Spleen (tissue), 11 donors: ENCODE results near the gene RPL23. TPM values are rescaled to one million over a fixed set of nuclear protein-coding genes. Genes with fewer than 3 reads are reported as not detected.
A peak's percentile ranks its signal among the peaks of the same experiment; 100 is the strongest.

Source experiments
- DNase-seq: peaks from one replicate; pipeline ENCODE4 v3.0.0-alpha.2; 2020
- H3K27ac ChIP-seq, 8 donors: fragments of 200-600 bp; sonication (generic) in 7 of 8; 1 replicate in 4 of 8; 2 replicates in 4 of 8; pipeline versions ENCODE4 v1.5.0 to v1.8.0; 2016 to 2021; ENCODE audit warnings: inconsistent platforms in 4 of 8, mild to moderate bottlenecking in 4 of 8, moderate library complexity in 1 of 8
- H3K27me3 ChIP-seq, 7 donors: fragments of 200-600 bp; sonication (generic) in 6 of 7; replicated peaks in 1 of 7; 1 replicate in 4 of 7; 2 replicates in 3 of 7; pipeline versions ENCODE4 v1.5.0 to v1.8.0; 2016 to 2021; ENCODE audit warnings: inconsistent platforms in 3 of 7, mild to moderate bottlenecking in 1 of 7
- H3K36me3 ChIP-seq, 6 donors: fragments of 200-600 bp; sonication (generic) in 5 of 6; 1 replicate in 4 of 6; 2 replicates in 2 of 6; pipeline versions ENCODE4 v1.5.0 to v1.8.0; 2016 to 2021; ENCODE audit warnings: inconsistent platforms in 2 of 6
- H3K4me1 ChIP-seq, 6 donors: fragments of 200-600 bp; sonication (generic) in 5 of 6; 1 replicate in 3 of 6; 2 replicates in 3 of 6; pipeline versions ENCODE4 v1.5.0 to v1.8.0; 2016 to 2021; ENCODE audit warnings: inconsistent platforms in 3 of 6
- H3K4me3 ChIP-seq, 8 donors: fragments of 200-600 bp; sonication (generic) in 7 of 8; 1 replicate in 4 of 8; 2 replicates in 4 of 8; pipeline versions ENCODE4 v1.5.0 to v1.8.0; 2016 to 2021; ENCODE audit warnings: inconsistent platforms in 4 of 8, mild to moderate bottlenecking in 4 of 8, moderate library complexity in 2 of 8
- H3K9me3 ChIP-seq, 8 donors: fragments of 200-600 bp; sonication (generic) in 7 of 8; 1 replicate in 4 of 8; 2 replicates in 4 of 8; pipeline versions ENCODE4 v1.5.0 to v1.8.0; 2016 to 2021; ENCODE audit warnings: inconsistent platforms in 4 of 8
- CTCF ChIP-seq, 11 experiments: fragments of 200-600 bp in 7 of 11; fragments of 450-650 bp in 4 of 11; sonication (generic) in 4 of 11; IDR thresholded peaks in 8 of 11; conservative IDR thresholded peaks in 3 of 11; 1 replicate in 7 of 11; 2 replicates in 4 of 11; pipeline versions ENCODE4 v1.4.0 to v1.8.0; 2016 to 2021; ENCODE audit warnings: antibody characterized with exemption in 11 of 11, inconsistent platforms in 4 of 11, mild to moderate bottlenecking in 1 of 11
- POLR2A ChIP-seq, 3 donors: fragments of 450-650 bp; IDR thresholded peaks; one replicate each; pipeline ENCODE4 v1.5.1; 2017; ENCODE audit warnings: antibody characterized with exemption in 3 of 3, mild to moderate bottlenecking in 1 of 3
- POLR2AphosphoS5 ChIP-seq, 3 donors: sonication (generic); formaldehyde crosslinking; IDR thresholded peaks; one replicate each; pipeline ENCODE4 v1.5.1; 2017; ENCODE audit warnings: antibody characterized with exemption in 3 of 3
- WGBS, 5 donors: extraction: QIAGEN DNeasy Blood & Tissue Kit in 3 of 5; methylation state at CpG; one replicate each; pipeline versions ENCODE4 v1.1.5 to v1.1.7; 2013 to 2018; 5-methylcytosine and 5-hydroxymethylcytosine counted together
- intact Hi-C: fragments of 100-400 bp; cut with DNase I; formaldehyde crosslinking; loops from one replicate; pipeline ENCODE4 v1.15.0; 2023; ENCODE audit warnings: low total_unique reads
- polyA plus RNA-seq, 3 donors: library from polyadenylated mRNA; stranded (reverse); fragments of 200-250 nt; gene quantifications; one replicate each; pipeline ENCODE4 v1.2.1, GENCODE V29; 2013
- total RNA-seq, 7 donors: library from RNA; depleted of rRNA in 3 of 7; stranded (reverse); fragments of >200 nt in 3 of 7; fragmentation: NEBNext Ultra II Directional in 4 of 7; extraction: Animal tissue kit (Norgen Biotek cat#: 25700) in 4 of 7; gene quantifications; one replicate each; pipeline versions ENCODE4 v1.1.0 to v1.2.1, GENCODE V29; 2016 to 2021
- donor health status: healthy with polysubstance abuse.
- donor health status: DM: no; HTN: no; CAD: no; lungs with moderate emphysema.
- donor health status: DM: no; HTN: no; CAD: no.
- donor health status: Bipolar disorder and iron deficiency.
- donor health status: healthy.
- donor health status: DM: no; HTN: no; CAD: no.
- donor health status: DM: yes; HTN: yes; CAD: no.

RPL23 gene
- total and polyA plus RNA-seq, 10 donors, result 1,006 to 6,883 (median 1,760) TPM

DNA sequence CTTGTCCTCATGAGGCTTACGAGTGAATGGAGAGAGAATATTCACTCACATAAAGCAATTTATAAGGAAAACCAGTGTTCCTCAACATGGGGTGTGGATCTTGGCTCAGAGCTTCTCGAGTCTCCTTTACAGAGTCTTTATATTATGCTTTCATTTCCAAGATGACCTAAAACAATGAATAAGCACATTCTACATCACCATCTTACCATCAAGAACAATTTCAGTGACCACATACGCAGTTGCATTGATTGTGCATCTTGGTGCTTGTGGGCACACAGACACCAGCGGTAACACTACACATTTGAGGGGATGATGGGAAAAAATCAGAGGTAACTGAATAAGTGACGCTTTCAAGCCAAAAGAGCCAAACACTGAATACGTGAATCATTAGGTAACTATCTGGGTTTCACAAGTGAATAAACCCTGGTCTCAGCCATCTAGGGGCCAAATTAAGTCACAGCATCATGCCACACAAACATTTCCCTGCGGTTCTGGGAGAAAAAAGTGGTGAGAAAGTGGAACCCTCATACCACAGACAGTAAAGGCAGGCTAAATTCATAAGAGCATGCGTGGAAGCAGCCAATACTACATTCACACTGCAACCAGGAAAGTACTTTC, 37.8 kb downstream of the RPL23 start:
- no peaks in the 10 kb centered on the region for H3K27me3 ChIP-seq
- no peak for DNase-seq
- no peaks in the 10 kb centered on the region for H3K9me3 ChIP-seq
- TF ChIP-seq POLR2A (IDR thresholded peaks at IDR 0.05), result no peak
- H3K36me3 ChIP-seq, result peaks cover 5 to 100% (median 79%) of the 10 kb centered on the region in 6 donors
- intact Hi-C loops, result no loop called here
- no peak overlapping the region for H3K4me3 ChIP-seq
- WGBS, 5 donors, result 75 to 82% (median 78%) methylated on average over 8 of the region's 8 CpGs
- H3K4me1 ChIP-seq, result peaks cover 0 to 35% (median 1%) of the 10 kb centered on the region in 6 donors
- H3K27ac ChIP-seq, result no peak overlapping the region

DNA sequence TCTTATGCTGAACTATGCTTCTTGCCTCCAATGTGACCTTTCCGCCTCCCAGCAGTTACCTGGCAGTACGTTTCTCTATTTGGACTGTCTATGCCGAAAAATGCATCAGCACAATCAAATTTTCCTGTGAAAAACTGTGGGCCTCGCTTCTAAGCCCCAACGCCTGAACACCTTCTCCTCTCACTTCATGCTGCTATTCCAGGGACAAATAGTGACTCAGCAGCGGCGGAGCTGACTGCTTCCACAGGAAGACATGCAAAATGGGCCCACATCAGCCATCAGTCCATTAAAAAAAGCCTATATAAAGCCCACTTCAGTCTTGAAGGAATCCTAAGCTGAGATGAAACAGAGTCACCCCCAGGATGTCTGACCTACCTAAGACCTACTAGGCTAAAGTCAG, 43.7 kb downstream of the RPL23 start:
- H3K27ac ChIP-seq, result no peak overlapping the region
- no peaks in the 10 kb centered on the region for H3K4me1 ChIP-seq
- TF ChIP-seq POLR2A (IDR thresholded peaks at IDR 0.05), result no peak
- no peak for TF ChIP-seq CTCF (IDR thresholded peaks at IDR 0.05 in 8 of 11, conservative IDR thresholded peaks at IDR 0.05 in 3 of 11)
- TF ChIP-seq POLR2AphosphoS5 (IDR thresholded peaks at IDR 0.05), result no peak
- no peak for DNase-seq
- H3K36me3 ChIP-seq, result peaks cover 13 to 100% (median 100%) of the 10 kb centered on the region in 6 donors
- WGBS, 5 donors, result 86 to 95% (median 94%) methylated on average over 7 of the region's 7 CpGs
- no peaks in the 10 kb centered on the region for H3K9me3 ChIP-seq
- no peak overlapping the region for H3K4me3 ChIP-seq
- H3K27me3 ChIP-seq, result no peaks in the 10 kb centered on the region
- intact Hi-C loops, result no loop called here

DNA sequence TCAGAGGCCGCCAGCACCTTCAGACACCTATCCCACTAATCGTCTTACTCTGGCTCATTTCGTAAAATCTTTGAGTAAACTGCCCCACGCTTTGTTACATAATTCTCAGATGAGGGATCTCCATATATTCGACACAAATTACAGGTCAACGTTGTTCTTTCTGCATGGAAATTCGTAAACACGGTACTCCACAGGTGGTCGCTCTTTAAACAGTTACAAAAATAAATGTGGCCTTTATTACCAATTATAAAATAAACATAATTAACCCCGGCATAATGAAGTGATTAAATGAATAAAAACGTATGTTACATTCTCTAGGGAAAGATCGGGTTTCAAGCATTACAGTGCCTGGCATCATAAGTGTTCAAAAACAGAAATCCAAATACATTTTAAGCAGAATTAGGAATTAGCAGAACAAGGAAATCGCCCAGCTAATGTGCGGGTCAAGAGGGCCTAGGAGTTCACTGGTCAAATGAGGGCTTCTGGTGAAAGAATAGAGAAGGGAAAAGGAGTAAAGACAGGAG, 53.2 kb downstream of the RPL23 start:
- peak overlapping the region; percentile 86 to 96 (median 92) for H3K4me3 ChIP-seq
- no peaks in the 10 kb centered on the region for H3K9me3 ChIP-seq
- no peak for DNase-seq
- H3K27me3 ChIP-seq, result no peaks in the 10 kb centered on the region
- peaks cover 0 to 59% (median 44%) of the 10 kb centered on the region in 6 donors for H3K36me3 ChIP-seq
- H3K4me1 ChIP-seq, result peaks cover 15 to 49% (median 38%) of the 10 kb centered on the region in 6 donors
- intact Hi-C loops, result no loop called here
- WGBS, 5 donors, result 23 to 26% (median 24%) methylated on average over 14 of the region's 14 CpGs
- H3K27ac ChIP-seq, result peak overlapping the region; percentile 96 to 100 (median 99)
- no peak for TF ChIP-seq POLR2AphosphoS5 (IDR thresholded peaks at IDR 0.05)
- TF ChIP-seq POLR2A (IDR thresholded peaks at IDR 0.05), result no peak
- TF ChIP-seq CTCF (IDR thresholded peaks at IDR 0.05 in 8 of 11, conservative IDR thresholded peaks at IDR 0.05 in 3 of 11), result no peak

GRCh38 chr17:38799501-38800236, 53.9 kb downstream of the RPL23 start, which contains the start of gene PIP4K2B:
PIP4K2B (minus strand) TSS chr17:38799556; CDS start chr17:38799424, 132 bp downstream.
- H3K27me3 ChIP-seq, result no peaks in the 10 kb centered on the region
- DNase-seq, result peak; percentile 97
- intact Hi-C loops, result no loop called here
- 0 to 1% (median 1%) methylated on average over 32 to 76 of the region's 76 CpGs for WGBS, 5 donors
- peak within 1 kb of the TSS; percentile 96 to 100 (median 99) for H3K27ac ChIP-seq
- peak; percentile 91 to 94 (median 94) for TF ChIP-seq POLR2AphosphoS5 (IDR thresholded peaks at IDR 0.05)
- peak in 2 of 3 donors; percentile 36 to 50 for TF ChIP-seq POLR2A (IDR thresholded peaks at IDR 0.05)
- peak in 2 of 11 experiments; percentile 4 to 18 for TF ChIP-seq CTCF (IDR thresholded peaks at IDR 0.05 in 8 of 11, conservative IDR thresholded peaks at IDR 0.05 in 3 of 11)
- peaks cover 0 to 55% (median 38%) of the 10 kb centered on the region in 6 donors for H3K36me3 ChIP-seq
- peaks cover 15 to 52% (median 39%) of the 10 kb centered on the region in 6 donors for H3K4me1 ChIP-seq
- H3K4me3 ChIP-seq, result peak within 1 kb of the TSS; percentile 86 to 96 (median 92)
- no peaks in the 10 kb centered on the region for H3K9me3 ChIP-seq
